ENCODE results near the gene OR52K2.
"Not testable (repeated sequence)": the region's sequence is repeated elsewhere in the genome, so short reads cannot be mapped to it uniquely, and the experiment has no call there.

OR52K2 gene

DNA sequence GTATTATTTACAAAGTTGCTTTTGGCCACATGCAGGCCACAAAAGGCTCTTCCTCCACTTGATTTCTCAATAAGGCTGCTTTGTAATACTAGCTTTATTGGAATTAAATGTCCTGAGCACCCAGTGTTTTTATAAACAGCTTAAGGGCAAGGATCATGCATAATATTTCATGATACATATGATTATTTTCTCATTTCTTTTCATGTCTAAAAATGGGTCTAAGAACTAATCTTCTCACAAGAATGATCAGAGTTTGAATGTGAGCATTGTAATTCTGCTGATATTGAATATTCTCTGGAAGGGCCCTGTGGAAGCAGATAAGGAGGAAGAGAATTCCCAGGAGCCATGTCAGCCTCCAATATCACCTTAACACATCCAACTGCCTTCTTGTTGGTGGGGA lies at the start of gene OR52K2:
Gene OR52K2, plus strand, starts transcription at position 301 of the 400 bp plus-strand sequence. Its CDS starts 45 bp downstream, at position 346.
- no peak for DNase-seq

- DNase-seq = not testable (repeated sequence)
Measured at GRCh38 chr11:4406206-4406605, 42.9 kb upstream of the OR52K2 start.

DNA sequence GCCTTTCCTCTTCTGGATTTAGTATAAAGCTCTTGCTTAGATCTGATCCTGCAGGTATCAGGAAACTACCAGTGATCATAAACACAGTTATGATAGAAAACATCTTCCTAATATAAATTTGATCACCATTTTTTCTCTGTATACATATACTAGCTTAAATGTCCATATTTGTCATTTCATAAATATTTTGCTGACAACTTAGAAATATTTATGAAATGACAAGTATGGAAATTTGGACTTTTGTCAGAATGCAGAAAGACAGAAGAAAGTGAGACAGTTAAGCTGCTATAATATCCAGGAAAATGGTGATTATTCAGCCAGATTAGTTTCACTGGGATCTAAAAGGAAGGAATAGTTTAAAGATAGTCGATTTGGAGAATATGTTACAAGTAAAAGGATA lies 32.8 kb upstream of the OR52K2 start:
- DNase-seq = no peak

DNA sequence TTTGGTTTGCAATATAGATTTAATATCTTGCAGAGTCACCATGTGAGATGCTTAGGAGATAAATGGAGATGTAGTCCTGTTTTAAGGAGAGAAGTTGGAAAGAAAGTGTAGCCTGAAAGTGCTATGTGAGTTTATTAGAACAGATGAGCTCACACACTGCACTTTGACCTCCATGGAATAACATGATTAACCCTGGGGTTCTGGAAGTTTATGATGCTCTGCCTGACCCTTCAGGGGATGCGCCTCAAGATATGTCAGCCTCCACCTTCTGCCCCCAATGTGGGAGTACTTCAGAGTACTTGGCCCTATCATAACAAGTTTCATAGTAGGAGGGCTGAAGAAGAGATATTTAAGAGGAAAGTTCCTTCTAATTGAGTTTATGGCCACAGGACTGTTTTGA lies 32.3 kb upstream of the OR52K2 start:
- no peak for DNase-seq

GRCh38 chr11:4418403-4418802 lies 30.7 kb upstream of the OR52K2 start:
- no peak for DNase-seq

- no peak for DNase-seq
Measured at GRCh38 chr11:4430051-4430450, 19.0 kb upstream of the OR52K2 start.

GRCh38 chr11:4433856-4434255 lies 15.2 kb upstream of the OR52K2 start:
- DNase-seq = no peak

GRCh38 chr11:4436411-4436810 lies 12.7 kb upstream of the OR52K2 start:
- no peak for DNase-seq

DNA sequence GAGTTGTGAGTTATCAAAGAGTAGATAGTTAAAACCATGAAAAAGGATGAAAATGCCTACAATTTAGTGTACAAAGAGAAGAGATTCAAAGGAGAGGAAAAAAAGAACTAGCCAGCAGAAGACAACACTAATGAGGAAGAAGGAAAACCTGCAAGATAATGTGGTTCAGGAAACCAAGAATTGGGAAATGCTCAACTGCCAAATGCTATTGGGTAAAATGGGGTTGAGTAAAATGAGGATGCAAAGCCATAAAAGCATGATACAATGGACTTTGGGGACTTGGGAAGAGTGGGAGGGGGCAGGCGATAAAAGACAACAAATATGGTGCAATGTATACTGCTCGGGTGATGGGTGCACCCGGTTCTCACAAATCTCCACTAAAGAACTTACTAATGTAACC lies 7.6 kb upstream of the OR52K2 start:
- no peak for DNase-seq

- no peak for DNase-seq
Measured at GRCh38 chr11:4443232-4443891, 5.7 kb upstream of the OR52K2 start.

GRCh38 chr11:4453118-4453517 lies 4.0 kb downstream of the OR52K2 start:
- DNase-seq = no peak

DNA sequence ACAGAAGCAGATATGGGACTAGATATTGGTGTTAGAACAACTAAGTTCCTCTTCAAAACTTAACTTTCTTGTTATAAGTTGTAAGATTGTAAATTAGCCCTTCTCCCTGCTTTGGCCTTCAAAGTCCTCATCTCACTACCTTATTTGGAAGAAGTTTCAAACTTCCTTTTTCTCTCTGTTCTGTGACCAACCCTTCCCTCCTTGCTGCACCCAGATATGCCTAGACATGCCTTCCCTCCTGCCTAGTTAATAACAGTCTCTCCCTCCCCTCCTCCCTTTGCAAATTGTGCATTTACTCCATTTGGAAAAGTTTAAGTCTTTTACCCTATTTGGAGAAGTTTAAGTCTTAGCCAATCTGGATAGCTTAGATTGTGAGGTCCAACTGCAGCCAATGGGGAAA lies 4.9 kb downstream of the OR52K2 start:
- no peak for DNase-seq

- no peak for DNase-seq
Measured at GRCh38 chr11:4455419-4455818, 6.3 kb downstream of the OR52K2 start.

GRCh38 chr11:4459500-4459899 lies 10.4 kb downstream of the OR52K2 start:
- no peak for DNase-seq

- no peak for DNase-seq
Measured at GRCh38 chr11:4460151-4460550, 11.1 kb downstream of the OR52K2 start.

DNA sequence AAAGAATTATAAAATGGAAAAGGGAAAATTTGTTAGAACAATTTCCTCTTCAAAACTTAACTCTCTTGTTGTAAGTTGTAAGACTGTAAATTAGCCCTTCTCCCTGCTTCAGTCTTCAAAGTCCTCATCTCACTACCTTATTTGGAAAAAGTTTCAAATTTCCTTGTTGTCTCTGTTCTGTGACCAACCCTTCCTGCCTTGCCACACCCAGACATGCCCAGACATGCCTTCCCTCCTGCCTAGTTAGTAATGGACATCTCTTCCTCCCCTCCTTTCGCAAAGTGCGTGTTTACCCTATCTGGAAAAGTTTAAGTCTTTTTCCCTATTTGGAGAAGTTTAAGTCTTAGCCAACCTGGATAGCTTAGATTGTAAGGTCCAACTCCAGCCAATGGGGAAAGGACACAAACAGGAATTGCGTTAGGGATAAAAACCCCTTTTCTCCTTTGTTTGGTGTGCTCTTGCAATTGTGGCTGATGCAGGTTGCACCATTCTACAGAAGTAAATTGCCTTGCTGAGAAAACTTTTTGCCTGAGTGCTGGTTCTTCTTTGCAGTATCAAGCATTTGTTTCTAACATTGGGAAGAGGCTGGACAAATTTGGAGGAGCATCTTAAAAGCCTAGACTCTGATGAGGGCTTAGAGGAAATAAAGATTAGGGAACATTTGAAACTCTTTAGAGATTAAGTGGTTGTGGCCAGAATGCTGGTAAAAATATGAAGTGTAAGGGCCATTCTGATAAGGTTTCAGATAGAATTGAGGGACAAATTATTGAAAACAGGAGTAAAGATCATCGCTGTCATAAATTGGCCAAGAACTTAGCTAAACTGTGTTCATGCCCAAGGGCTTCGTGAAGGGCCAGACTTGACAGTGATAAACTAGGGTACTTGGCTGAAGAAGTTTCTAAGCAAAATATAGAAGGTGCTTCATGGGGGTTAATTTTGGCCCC lies 15.4 kb downstream of the OR52K2 start:
- no peak for DNase-seq

GRCh38 chr11:4465407-4465806 lies 16.3 kb downstream of the OR52K2 start:
- DNase-seq = no peak

- no peak for DNase-seq
Measured at GRCh38 chr11:4466131-4466870, 17.2 kb downstream of the OR52K2 start.

DNA sequence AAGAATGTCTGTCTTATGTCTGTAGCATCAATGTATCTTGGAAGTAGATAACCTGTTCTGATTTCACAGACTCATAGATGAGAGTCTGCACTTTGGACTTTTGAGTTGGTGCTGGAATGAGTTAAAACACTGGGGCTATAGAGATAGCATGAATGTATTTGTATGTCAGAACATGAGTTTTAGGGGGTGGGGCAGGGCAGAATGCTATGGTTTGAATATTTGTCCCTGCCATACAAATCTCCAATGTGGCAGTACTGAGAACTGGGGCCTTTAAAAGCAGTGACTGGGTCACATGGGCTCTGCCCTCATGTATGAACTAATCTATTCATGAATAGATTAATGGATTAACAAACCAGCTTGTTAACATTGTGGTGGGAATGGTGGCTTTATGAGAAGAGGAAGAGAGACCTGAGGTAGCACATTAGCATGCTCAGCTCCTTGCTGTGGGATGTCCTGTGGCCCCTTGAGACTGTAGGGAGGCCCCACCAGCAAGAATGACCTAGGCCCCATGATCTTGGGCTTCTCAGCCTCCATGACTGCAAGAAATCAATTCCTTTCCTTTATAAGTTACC lies 17.9 kb downstream of the OR52K2 start:
- no peak for DNase-seq

GRCh38 chr11:4467811-4468606 lies 18.9 kb downstream of the OR52K2 start:
- DNase-seq = no peak

DNA sequence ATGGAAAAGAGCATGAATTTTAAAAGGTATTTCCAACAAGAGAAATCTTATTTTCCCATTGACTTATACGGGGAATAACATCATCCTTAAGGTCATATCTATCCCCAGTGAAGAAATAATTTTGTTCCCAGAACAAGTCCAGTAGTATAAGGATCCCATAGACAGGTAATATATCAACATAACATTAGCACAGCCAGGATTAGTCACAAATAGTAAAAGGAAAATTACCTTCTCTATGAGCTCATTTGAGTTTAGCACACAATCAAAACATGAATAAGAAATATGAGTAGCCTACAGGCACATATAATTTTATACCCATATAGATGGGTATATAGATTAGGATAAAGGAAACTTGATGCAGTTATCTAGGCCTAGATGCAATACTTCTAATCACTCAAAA lies 30.5 kb downstream of the OR52K2 start:
- no peak for DNase-seq

GRCh38 chr11:4480577-4481239 lies 31.6 kb downstream of the OR52K2 start:
- DNase-seq = no peak

All from activated effector memory CD4-positive, alpha-beta T cell treated with Interleukin-2 at 50 U/mL for 16 hours (primary cell).